Ishikawa (cell line): ENCODE data around the gene RASGRP1.
A peak's percentile ranks its signal among the peaks of the same experiment; 100 is the strongest.

Experiments
- CEBPB ChIP-seq: IDR thresholded peaks from 2 replicates; pipeline ENCODE4 v1.6.1; 2012
- CREB1 ChIP-seq: IDR thresholded peaks from 2 replicates; pipeline ENCODE4 v1.6.1; 2012; ENCODE audit warnings: low read depth
- EGR1 ChIP-seq: IDR thresholded peaks from 2 replicates; pipeline ENCODE4 v1.6.1; 2012
- EP300 ChIP-seq: IDR thresholded peaks from 2 replicates; pipeline ENCODE4 v1.6.1; 2012; ENCODE audit warnings: borderline replicate concordance
- FOXM1 ChIP-seq: IDR thresholded peaks from 2 replicates; pipeline ENCODE4 v1.6.1; 2012; ENCODE audit warnings: low read depth, borderline replicate concordance
- MAX ChIP-seq: IDR thresholded peaks from 2 replicates; pipeline ENCODE4 v1.6.1; 2012
- NFIC ChIP-seq: IDR thresholded peaks from 2 replicates; pipeline ENCODE4 v1.6.1; 2012
- RAD21 ChIP-seq: IDR thresholded peaks from 2 replicates; pipeline ENCODE4 v1.6.1; 2012; ENCODE audit warnings: low read depth
- TAF1 ChIP-seq: IDR thresholded peaks from 2 replicates; pipeline ENCODE4 v1.6.1; 2012; ENCODE audit warnings: low read depth, mild to moderate bottlenecking
- TCF12 ChIP-seq: IDR thresholded peaks from 2 replicates; pipeline ENCODE4 v1.6.1; 2012; ENCODE audit warnings: low read depth
- TEAD4 ChIP-seq: IDR thresholded peaks from 2 replicates; pipeline ENCODE4 v1.6.1; 2012
- USF1 ChIP-seq: IDR thresholded peaks from 2 replicates; pipeline ENCODE4 v1.6.1; 2012
- YY1 ChIP-seq: IDR thresholded peaks from 2 replicates; pipeline ENCODE4 v1.6.1; 2012; ENCODE audit warnings: low read depth
- ZBTB7A ChIP-seq: IDR thresholded peaks from 2 replicates; pipeline ENCODE4 v1.6.1; 2012; ENCODE audit warnings: low read depth
- TF ChIP-seq, protein P1 (sequence below): IDR thresholded peaks from 2 replicates; pipeline ENCODE4 v1.6.1; 2012; ENCODE audit warnings: low read depth, mild to moderate bottlenecking

RASGRP1 gene

DNA sequence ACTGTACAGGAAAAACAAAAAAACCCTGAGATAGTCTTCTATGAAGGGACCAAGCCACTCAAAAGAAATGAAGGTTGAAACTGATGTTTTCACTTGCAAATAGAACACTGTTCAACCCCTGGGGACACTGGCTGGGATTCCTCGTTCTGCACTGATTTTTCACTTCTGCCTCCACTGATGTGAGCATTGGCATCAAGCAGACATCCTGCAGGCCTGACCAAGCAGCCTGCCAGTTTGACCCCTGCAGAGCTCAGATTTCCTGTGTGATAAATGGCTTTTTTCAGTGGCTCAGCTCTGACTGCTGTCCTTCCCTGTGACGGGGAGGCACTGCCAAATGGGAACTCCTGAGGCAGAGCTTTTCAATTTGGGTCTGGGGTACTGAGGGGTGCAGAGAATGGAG lies 50.0 kb downstream of the RASGRP1 start:
- TF ChIP-seq YY1: no peak
- no peak for TF ChIP-seq NFIC
- TF ChIP-seq CREB1: no peak
- TF ChIP-seq, protein P1, sequence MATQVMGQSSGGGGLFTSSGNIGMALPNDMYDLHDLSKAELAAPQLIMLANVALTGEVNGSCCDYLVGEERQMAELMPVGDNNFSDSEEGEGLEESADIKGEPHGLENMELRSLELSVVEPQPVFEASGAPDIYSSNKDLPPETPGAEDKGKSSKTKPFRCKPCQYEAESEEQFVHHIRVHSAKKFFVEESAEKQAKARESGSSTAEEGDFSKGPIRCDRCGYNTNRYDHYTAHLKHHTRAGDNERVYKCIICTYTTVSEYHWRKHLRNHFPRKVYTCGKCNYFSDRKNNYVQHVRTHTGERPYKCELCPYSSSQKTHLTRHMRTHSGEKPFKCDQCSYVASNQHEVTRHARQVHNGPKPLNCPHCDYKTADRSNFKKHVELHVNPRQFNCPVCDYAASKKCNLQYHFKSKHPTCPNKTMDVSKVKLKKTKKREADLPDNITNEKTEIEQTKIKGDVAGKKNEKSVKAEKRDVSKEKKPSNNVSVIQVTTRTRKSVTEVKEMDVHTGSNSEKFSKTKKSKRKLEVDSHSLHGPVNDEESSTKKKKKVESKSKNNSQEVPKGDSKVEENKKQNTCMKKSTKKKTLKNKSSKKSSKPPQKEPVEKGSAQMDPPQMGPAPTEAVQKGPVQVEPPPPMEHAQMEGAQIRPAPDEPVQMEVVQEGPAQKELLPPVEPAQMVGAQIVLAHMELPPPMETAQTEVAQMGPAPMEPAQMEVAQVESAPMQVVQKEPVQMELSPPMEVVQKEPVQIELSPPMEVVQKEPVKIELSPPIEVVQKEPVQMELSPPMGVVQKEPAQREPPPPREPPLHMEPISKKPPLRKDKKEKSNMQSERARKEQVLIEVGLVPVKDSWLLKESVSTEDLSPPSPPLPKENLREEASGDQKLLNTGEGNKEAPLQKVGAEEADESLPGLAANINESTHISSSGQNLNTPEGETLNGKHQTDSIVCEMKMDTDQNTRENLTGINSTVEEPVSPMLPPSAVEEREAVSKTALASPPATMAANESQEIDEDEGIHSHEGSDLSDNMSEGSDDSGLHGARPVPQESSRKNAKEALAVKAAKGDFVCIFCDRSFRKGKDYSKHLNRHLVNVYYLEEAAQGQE: no peak
- no peak for TF ChIP-seq ZBTB7A
- TF ChIP-seq TEAD4: no peak
- TF ChIP-seq FOXM1: no peak
- TF ChIP-seq CEBPB: no peak
- TF ChIP-seq TCF12: no peak
- TF ChIP-seq MAX: no peak
- TF ChIP-seq EP300: no peak
- TF ChIP-seq EGR1: no peak
- TF ChIP-seq RAD21: no peak
- TF ChIP-seq USF1: no peak
- TF ChIP-seq TAF1: no peak

- no peak for TF ChIP-seq ZBTB7A
- TF ChIP-seq TAF1: no peak
- no peak for TF ChIP-seq FOXM1
- no peak for TF ChIP-seq CREB1
- TF ChIP-seq NFIC: peak; percentile 51; the same call in 1 of the 2 replicates
- TF ChIP-seq, protein P1: no peak
- TF ChIP-seq USF1: no peak
Observed at GRCh38 chr15:38512901-38513300, 51.7 kb downstream of the RASGRP1 start.

GRCh38 chr15:38509152-38509551 lies 55.5 kb downstream of the RASGRP1 start:
- TF ChIP-seq FOXM1 (no peak), MAX (no peak), USF1 (no peak), YY1 (no peak), CREB1 (no peak), EGR1 (no peak), TAF1 (no peak), TCF12 (no peak), RAD21 (no peak), NFIC (no peak), CEBPB (no peak), ZBTB7A (no peak), TEAD4 (no peak)
- TF ChIP-seq, protein P1: no peak

GRCh38 chr15:38508647-38509046 lies 56.0 kb downstream of the RASGRP1 start:
- TF ChIP-seq TCF12 (no peak), CEBPB (no peak)

GRCh38 chr15:38507570-38507969 lies 57.0 kb downstream of the RASGRP1 start:
- TF ChIP-seq YY1 (no peak), USF1 (no peak), ZBTB7A (no peak)
